Skin of body (tissue), 2 donors: ENCODE results near the gene NOS2. TPM values are rescaled to one million over a fixed set of nuclear protein-coding genes. Genes with fewer than 3 reads are reported as not detected.
"Not testable (repeated sequence)": the region's sequence is repeated elsewhere in the genome, so short reads cannot be mapped to it uniquely, and the experiment has no call there.

Experiments
- DNase-seq: peaks from one replicate; lab custom pipeline; 2025; lab: John Stamatoyannopoulos, UW
- total RNA-seq: library from RNA; depleted of rRNA; stranded (reverse); fragments of >200 nt; gene quantifications from one replicate; pipeline ENCODE4 v1.2.3, GENCODE V29; 2014

The NOS2 gene
- total RNA-seq, 1 donor from 2014 or later, result 0.89 TPM

DNA sequence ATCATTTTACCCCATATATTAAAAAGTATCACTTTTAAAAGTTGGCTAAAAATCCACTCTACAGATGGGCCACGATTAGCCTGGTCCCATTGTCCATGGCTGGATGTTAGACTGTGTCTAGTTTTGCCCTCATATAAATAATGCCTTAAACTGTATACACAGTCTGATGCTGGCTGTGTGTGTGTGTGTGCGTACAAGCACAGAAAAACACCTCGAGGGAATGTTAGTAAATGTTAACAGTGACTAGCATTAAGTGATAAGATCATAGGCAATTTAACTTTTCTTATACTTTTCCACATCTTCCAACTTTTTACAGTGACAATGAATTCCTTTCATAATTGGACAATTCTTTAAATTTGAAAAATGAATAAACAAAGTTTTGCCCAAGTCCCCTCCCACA lies 8.2 kb downstream of the NOS2 start:
- no peak for DNase-seq

DNA sequence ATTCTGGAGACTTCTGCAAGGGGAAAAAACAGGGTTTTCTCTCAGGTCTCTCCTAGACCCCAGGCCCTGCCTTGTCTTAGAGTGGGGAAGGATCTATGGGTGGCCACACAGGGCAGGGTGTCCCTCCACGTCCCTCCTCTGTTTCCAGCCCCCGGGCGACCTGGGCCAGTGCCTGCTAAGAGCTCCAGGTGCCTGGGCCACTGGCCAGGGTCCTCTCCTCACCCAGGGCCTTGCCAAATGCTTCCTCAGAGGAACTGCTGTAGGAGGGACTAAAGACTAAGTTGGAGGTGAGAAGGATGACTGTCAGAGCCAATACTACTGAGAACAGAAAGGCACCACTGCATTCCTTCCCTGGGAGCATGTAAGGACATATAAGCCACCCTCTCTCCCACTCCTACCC lies 11.4 kb downstream of the NOS2 start:
- no peak for DNase-seq

DNA sequence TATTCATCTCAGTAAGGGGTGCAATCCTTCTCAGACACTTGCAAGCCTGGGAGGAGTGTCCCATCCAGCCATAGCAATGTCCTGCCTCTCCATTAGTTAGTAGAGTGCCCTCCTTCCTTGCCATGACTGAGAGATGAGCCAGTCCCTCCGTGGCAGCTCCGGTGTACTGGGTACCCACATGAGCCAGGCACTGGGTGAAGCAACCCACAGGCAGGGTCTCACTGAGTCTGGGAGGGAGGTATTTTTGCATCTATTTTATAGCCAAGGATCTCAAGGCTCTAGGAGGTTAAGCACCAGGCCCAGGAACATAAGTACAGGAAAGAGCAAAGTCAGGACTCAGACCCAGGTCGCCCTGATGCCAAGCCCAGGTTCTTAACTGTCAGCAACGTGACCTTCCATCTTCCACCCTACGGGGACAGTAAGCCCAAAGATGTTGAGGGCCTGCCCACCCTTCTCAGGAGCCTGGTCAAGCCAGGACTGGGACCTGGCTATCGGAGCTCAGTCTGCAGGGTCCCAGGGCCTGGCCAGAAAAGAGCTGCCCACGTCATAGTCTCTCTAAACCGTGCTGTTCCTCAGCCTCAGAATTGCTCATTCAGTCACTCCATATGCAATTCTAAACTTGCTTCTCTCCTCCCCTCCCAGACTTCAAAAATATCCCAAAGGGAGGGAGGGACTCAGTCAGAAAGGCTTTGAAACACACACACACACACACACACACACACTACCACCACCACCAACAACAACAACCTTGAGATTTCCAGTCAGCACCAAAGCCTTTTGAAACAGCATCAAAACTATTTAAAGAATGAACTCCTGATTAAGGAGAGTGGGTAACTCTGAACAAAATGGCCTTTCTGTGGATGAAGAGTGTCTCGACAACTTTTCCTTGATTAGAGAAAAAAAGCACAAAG lies 16.6 kb downstream of the NOS2 start:
- no peak for DNase-seq

DNA sequence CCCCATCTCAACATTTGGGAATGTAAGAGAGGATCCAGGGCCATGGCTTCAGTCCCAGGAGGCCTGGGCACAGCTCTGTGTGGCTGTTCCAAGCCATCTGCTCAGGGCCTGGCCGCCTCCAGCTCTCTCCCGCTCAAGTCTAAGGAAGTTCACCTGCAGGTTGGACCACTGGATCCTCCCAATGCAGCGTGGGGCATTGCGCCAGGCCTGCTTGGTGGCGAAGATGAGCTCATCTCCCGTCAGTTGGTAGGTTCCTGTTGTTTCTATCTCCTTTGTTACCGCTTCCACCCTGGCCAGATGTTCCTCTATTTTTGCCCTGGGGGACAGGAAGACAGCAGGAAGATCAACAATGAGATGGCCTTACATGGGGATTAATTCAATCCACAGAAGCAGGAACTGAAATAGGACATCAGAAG lies 17.5 kb downstream of the NOS2 start:
- DNase-seq, result no peak

DNA sequence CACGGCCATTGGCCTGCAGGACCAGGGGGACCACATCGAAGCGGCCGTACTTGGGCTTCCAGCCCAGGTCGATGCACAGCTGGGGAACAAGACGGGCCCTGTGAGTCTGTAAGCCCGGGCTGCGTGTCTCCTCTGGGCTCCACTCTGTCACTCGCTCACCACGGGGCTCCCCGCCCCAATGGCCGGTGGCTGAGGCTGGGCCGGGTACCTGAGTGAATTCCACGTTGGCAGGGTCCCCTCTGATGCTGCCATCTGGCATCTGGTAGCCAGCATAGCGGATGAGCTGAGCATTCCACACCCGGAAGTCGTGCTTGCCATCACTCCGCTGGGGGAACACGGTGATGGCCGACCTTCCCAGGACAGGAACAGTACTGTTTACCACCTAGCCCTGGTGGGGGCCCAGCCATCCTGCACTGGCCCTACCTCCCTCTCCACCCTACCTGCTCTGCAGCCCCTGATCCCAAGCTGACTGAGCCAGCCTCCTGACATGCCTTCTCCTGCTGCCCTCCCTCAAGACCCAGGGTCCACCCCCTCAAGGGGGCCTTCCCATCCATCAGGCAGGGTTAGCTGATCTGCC lies 19.4 kb downstream of the NOS2 start:
- no peak for DNase-seq

DNA sequence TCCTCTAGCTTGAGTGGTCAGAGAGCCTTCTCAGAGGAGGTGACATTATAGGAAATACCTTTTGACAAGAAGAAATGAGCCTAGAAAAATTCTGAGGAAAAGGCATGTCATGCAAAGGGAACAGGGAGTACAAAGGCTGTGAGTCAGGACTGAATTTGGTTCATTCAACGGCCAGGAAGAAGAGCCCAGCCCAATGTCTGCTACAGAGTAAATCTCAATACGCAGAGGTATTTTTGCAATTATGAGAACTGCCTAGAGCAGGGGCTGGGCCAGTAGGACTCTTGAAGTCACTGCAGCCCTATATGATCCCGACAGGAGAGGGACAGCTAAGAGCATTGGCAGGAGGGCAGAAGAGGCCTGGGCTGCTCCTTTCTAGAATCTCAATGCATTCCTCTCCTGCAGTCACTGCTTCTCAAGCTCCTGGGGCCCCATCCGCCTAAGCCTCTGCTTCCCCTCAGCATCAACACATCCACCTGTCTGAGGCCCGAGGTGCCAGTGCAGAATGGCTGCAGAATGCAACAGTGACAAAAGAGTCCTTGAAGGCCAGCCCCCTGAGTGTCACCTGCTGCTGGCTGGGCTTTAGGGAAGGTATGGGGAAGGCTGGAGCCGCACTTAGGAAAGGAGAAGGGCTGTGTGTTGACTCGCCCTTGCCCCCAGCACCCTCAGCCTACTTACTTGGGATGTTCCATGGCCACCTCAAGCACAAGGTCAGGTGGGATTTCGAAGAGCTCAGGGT lies 20.1 kb downstream of the NOS2 start:
- no peak for DNase-seq

DNA sequence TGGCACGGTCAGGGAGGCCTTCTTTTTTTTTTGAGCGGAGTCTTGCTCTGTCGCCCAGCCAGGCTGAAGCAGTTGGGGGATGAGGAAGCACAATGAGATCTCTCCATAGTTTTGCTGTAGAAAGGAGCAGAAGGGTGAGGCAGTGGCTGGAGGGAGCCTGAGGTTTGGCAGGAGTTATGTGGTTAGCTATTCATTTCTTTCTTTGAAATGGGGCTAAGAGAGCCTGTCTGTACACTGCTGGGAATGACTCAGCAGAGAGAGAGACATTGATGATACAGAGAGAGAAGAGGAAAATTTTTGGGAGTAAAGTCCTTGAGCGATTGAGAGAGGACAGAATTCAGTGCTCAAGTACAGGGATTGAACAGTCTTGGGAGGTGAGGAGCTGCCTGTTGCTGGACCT lies 22.1 kb downstream of the NOS2 start:
- DNase-seq, result no peak

DNA sequence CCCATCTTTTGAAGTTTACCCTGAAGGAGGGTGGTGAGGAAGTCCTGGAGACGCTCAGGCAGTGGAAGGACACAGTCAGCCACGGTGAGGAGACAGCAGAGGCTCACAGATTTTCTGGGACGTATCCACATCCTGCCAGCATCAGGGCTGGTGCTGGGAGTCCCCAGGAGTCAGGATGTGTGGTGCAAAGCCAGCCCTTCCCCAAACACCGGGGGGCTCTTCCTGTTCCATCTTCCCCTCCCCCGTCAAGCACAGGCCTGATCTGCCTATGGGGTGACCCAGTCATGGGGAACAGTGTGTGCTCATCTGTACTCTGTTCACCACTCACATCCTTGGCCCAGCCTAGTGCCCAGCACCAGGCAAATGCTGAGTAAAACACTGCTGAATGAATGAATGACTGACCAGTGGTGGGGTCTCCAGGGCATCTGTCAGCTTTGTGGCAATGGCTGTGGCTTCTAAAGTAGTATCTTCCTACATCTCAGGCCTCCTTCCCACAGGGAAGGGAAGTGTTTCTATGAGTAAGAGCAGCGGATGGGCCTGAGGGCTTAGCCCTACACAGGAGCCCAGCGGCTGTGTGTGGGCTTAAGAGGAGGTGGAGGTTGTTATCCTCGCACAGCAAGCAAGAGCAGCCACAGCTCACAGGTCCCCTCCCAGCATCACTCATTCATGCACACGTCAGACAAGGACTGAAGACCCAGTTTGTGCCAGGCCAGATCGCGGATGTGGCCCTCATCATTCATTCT lies 23.3 kb downstream of the NOS2 start:
- no peak for DNase-seq

DNA sequence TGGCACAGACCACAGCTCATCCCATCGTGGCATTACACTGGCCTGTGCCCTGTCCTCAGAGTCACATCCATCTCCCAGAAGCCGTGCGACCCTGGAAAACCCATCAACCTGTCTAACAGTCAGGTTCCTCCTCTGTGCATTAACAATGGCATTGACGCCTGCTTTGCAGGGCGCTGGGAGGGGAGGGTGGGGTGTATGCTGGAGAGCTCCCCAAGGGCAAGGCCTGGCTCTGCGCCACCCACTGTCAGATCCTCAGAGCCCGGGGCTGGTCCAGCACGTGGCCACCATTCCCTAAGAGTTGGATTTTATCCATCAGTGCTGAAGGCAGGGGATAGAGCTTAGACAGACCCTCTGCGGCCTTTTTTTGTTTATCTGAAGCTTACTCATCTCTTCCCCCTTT lies 28.7 kb downstream of the NOS2 start:
- DNase-seq, result no peak

DNA sequence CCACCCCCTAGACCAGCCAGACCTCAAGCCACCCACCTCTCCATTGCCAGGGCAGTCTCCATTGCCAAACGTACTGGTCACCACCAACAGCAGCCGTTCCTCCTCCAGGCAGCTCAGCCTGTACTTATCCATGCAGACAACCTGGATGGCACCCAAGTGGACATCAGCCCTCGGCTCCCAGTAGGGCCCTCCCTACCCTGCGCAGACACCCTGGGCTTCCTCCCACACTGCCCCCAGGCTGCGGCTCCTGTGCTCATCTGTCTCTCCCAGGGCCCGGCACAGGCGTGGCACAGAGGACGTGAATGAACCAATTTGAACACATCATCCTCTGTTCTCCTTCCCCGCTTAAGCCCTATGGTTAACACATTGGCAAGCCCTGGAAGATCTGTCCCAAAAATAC lies 29.5 kb downstream of the NOS2 start:
- no peak for DNase-seq

DNA sequence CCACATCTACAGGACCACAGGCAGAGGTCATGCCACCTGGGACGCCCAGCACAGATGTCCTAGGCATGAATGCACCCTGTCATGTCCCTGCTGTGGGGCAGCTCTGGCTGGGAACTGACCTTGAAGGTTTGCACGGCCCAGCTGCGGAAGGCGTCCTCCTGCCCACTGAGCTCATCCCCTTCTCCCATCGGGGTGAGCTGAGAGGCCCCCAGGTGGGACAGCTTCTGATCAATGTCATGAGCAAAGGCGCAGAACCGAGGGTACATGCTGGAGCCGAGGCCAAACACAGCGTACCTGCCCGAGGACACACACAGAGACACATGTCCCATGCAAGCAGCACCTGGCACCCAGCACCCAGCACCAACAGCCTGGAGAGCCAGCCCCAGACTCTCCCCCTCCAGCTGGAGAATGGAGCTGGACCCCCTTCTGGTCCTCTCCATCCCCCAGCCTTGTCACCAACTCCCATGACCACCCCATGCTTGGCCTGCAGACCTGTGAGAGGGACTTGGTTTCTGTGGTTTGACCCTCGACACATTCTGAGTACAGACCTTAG lies 31.4 kb downstream of the NOS2 start:
- no peak for DNase-seq

DNA sequence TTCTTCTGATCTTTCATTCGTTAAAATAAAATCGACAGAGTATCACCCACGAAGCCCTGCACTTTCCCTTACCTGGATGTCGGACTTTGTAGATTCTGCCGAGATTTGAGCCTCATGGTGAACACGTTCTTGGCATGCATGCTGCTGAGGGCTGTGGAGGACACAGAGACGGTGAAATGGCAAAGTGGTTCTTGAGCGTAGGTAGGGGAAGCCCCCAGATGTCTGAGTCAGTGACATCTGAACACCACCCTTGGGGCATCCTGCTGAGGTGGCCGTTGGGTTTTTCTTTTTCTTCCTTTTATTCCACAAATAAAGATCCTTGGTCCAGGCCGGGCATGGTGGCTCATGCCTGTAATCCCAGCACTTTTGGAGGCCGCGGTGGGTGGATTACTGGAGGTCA lies 33.9 kb downstream of the NOS2 start:
- DNase-seq, result no peak

DNA sequence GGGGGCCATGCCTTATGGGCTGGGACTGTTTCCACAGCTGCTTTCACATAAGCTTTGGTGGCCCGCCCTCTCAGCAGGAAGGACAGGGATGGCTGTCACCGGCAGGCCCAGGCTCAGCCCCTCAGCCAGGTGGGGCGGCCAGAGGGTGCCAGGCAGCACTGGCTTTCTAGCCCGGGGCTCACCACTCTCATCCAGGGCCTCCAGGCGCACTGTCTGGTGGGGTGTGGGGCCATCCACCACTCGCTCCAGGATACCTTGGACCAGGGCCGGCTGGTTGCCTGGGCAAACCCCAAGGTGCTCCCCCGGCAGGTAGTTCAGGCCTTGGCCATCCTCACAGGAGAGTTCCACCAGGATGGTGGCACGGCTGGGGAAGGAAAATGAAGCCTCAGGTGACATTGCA lies 35.0 kb downstream of the NOS2 start:
- no peak for DNase-seq

DNA sequence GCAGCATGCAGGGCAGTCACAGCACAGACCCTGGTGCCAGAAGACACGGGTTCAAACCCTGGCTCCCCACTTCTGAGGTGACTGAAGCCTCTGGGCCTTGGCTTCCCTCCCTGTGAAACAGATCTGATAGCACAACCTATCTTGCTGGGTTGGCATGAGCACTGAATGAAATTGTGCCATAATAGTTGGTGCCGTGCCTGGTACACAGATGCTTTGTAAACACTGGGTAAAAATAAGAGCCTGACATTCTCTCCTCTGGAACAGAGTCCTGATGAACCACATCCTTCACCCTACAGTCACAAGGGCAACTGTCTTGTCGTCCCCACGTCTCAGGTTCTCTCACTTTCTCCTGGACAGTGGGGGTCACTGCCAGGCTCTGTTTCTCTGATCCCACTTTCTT lies 35.7 kb downstream of the NOS2 start:
- DNase-seq, result no peak

DNA sequence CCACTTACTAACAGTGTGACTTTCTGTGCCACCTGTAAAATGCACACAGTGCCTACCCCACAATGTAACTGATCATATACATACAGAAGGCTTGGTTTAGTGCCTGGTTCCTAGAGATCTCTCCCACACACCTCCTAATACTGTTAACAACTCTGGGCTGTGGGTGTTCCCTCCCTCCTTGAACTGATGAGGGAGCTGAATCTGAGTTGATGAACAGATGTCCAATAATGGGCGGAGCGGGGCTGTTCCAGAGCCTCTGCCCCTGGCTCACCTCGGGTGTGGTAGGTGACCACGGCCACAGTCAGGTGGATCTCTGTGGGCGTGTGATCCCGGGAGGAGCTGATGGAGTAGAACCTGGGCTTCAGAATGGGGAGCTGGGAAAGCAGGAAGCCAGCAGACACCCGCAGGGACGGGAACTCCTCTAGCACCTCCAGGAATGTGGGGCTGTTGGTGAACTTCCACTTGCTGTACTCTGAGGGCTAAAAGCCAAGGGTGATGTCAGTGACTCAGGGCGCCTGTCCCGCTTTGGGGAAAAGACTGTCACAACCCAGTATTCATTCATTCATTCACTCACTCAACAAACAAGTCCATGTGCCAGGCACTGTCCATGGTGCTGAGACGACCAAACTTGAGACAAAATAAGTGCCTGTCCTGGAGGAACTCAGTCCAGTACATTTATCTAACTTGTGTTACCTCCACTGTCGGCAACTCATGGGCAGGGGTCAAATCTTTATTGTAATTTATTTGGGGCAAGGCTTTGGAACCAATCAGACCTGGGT lies 37.6 kb downstream of the NOS2 start:
- DNase-seq, result no peak

DNA sequence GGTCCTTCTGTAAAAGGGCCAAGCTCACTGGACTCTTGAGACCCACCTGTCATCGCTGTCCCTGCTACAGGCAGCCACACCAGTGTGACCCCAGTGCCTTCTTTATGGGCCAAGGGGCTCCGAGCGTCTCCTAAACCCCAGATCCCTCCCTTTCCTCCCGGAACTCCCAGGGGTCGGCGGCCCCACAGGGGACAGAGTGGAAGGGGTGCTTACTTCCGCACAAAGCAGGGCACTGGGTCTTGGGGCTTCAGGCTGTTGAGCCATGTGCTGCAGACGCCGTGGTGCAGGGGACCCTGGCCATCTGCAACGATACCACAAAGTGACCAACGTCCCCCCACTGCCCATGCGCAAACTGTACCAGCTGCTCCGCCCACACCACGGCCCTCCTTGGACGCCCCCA lies 39.4 kb downstream of the NOS2 start:
- DNase-seq, result not testable (repeated sequence)

DNA sequence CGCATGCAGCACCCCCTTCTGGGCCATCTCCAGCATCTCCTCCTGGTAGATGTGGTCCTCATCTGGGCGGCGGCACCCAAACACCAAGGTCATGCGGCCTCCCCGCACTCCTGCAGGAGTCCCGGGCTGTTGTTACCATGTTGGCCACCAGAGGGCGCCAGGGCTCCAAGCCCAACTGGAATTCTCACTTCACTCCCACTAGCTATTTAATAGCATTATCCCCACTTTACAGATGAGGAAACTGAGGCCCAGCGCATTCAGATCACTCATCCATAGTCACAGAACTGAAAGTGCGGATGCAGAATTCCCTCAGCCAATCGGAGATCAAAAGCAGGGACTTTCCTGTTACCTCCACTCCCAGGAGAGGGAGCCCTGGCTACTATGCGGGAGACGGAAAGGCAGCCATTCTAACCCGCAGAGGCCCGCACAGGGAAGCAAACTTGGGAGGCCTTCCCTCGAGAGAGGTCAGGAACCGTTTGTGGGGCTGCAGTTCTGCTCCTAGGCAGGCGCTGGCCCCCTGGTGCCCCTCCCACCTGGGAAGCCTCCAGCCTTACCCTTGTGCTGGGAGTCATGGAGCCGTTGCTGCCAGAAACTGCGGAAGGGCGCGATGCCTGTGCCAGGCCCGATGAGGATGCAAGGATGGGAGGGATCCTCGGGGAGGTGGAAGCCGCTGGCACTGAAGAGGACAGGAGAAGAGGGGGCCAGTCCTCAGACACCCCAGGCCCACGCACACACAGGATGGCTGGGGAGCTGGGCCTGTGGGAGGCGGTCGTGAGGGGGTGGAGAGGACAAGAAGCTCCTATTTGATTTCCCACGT lies 40.1 kb downstream of the NOS2 start:
- no peak for DNase-seq

DNA sequence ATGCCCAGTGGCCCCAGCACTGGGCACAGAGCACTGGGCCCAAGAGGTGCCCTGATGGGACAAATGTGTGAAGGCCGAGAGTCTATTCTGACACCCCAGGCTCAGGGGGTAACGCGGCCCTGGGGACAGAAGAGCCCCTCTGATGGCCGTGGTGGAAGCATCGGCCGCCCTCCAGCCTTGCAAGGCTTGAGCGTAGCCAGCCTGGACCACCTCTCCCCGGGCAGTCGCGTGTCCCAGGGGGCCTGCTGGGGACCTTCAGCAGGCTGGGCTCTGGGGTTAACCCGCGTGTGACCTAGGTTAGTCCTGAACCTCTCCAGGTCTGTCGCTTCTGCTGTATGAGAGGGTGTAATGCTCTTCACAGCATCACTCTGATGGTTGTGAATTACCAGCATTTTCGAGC lies 40.8 kb downstream of the NOS2 start:
- no peak for DNase-seq

DNA sequence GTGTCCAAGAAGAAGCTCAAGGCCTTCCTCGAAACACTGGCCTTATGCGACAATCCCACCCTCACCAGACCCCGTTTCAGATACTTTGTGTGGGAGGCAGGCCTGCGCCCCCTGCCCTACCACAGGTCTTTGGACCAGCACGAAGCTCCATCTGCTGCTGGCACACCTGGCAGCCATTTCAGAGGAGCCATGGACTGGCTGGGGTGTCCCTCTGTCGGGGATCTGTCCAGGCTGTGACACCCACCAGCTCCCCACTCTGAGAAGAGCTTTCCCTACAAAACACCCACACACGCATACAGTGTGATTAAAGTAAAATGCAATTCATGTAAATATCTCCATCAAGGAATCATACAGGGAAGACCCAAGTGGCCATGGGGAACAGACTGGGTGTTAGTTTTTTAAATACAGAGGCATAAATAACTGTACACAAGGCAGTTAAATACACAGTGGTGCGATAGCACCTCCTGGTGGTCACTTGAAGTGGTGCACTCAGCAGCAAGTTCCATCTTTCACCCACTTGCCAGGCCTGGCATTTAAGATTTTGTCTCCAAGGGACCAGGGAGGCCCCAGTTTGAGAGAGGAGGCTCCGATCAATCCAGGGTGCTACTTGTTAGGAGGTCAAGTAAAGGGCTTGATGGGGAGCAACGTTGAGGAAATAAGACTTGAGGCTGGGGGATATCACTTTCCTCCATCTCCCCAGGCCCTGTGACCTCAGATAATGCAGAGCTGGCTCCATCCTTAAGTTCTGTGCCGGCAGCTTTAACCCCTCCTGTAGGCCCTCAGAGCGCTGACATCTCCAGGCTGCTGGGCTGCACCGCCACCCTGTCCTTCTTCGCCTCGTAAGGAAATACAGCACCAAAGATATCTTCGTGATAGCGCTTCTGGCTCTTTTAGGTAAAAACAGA lies 43.6 kb downstream of the NOS2 start:
- no peak for DNase-seq
